Pulmonary artery endothelial cell (primary cell): ENCODE measurements around the gene RPL10A. TPM values are rescaled to one million over a fixed set of nuclear protein-coding genes. Genes with fewer than 3 reads are reported as not detected.

Experiments
- DNase-seq: peaks from one replicate; pipeline ENCODE4 v3.0.0-alpha.2; 2011; ENCODE audit warnings: low read depth, low spot score
- total RNA-seq: library from RNA; depleted of rRNA; stranded (reverse); fragments of >200 nt; gene quantifications from 2 replicates; pipeline ENCODE4 v1.2.3, GENCODE V29; 2014

Gene RPL10A
- total RNA-seq, 1 donor from 2014 or later: 2,048 TPM

DNA sequence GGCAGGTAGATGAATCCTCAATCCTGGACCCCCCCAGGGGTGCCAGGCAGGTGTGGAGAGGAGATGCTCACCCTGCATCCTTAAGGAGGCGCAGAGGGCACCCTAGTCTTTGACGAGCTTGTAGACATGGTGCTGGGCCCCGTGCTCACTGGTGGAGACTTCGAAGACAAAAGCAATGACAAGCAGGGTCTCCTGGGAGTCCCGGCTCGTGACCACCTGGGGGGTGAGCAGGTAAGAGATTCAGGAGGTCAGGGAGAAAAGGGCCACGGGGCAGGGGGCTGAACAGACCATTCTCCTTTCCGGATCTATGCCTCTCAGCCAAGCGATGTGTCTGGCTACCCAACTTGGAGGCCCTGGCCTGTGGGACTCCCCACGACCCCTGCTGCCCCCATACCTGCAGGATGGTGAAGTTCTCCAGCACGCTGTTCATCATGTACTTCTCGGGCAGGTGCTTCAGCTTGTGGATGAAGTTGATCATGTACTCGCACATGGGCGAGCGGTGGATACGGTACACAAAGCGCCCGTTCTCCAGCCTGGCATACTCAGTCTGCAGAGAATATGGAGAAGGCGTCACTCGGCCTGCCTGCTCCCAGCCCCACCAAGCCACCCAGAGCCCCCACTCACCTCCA is 6.9 kb downstream of the RPL10A start:
- DNase-seq: no peak

DNA sequence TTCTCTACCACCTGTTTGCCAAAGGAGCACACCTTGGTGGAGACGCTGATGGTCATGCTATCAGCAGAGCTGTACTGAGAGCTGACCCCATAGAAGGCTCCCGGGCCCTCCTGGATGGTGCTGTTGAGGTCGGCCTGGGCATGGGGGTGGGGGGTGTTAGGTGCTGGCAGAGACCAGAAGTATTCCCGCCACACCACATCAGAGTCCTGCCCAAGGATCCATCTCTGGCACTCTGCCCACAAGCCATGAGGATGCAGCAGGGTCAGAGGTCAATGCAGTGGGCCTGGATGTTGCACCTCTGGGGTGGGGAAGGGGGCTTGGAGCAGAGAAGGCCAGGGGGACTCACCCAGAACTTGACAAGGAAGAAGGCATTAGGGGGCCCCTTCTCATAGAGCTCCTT is 7.4 kb downstream of the RPL10A start:
- DNase-seq: no peak

- no peak for DNase-seq
Observed at GRCh38 chr6:35476004-35476403, 7.8 kb downstream of the RPL10A start.

DNA sequence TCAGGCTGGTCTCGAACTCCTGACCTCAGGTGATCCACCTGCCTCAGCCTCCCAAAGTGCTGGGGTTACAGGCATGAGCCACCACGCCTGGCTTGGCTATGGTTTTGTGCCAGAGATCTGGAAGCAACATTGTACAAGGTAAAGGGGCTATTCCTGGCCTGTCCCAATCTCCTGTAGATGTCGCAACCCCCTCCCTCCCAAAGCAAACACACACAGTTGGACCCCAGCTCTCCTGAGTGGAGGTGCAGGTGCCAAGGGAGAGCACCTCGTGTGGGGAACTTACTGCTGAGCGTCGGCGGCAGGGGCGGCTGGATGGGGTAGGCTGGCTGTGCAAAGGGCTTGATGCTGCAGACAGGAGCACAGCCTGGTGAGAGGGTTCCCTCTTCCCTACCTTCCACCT is 8.8 kb downstream of the RPL10A start:
- no peak for DNase-seq

- no peak for DNase-seq
Observed at GRCh38 chr6:35477551-35478179, 9.5 kb downstream of the RPL10A start.

GRCh38 chr6:35478259-35478658 is 10.1 kb downstream of the RPL10A start:
- DNase-seq: no peak

DNA sequence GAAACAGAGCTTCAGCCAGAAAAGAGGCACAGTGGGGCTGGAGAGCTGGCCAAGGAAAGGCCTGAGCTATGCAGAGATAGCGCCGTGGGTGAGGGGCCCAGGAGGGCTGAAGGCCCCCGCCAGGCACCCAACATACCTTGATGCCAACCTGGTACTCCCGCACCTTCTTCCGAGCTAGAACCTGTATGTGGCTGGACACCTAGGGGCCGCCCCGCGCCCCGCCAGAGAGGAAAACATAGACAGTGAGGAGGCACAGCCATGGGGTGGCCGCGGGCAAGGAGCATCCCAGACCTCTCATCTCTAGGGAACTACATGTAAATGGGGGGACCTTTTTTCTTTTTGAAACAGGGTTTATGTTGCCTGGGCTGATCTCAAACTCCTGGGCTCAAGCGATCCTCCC is 12.0 kb downstream of the RPL10A start:
- DNase-seq: no peak

DNA sequence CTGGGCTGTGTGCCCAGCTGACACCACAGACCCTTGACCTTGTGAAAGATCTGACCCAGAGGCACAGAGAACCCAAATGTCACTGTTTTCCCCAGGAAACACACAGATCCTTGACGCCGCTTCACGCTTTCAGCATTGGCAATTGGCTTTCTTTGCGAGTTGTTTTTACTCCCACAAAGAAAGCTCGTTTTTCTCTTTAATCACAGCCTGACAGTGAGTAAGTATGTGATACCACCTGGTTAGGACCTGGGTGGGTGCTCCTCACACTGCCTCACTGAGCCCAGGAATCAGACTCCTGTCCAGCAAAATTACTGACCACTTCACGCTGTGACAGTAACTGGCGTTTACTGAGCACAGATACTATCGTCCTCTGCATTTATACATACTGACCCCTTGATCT is 13.0 kb downstream of the RPL10A start:
- DNase-seq: no peak

DNA sequence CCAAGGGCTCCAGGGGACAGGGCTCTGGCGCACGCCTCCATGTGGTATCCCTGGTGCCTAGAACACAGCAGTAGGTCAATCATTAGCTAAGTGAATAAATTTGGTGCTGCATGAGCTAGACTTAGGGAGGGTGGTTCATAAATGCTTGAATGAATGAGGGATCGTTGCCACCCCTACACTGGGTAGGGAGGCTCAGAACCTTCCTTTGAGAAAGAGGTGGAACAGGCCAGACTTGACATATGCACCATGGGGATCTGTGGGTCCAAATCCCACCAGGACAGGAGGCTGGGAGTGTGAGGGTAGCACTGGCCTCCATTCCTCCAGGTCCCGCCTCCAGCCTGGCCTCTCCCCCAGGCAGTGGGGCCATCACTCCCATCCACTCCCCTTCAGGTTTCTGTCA is 14.9 kb downstream of the RPL10A start:
- DNase-seq: no peak

GRCh38 chr6:35483490-35483889 is 15.3 kb downstream of the RPL10A start:
- DNase-seq: no peak

- DNase-seq: no peak
Observed at GRCh38 chr6:35483893-35484645, 15.9 kb downstream of the RPL10A start.

DNA sequence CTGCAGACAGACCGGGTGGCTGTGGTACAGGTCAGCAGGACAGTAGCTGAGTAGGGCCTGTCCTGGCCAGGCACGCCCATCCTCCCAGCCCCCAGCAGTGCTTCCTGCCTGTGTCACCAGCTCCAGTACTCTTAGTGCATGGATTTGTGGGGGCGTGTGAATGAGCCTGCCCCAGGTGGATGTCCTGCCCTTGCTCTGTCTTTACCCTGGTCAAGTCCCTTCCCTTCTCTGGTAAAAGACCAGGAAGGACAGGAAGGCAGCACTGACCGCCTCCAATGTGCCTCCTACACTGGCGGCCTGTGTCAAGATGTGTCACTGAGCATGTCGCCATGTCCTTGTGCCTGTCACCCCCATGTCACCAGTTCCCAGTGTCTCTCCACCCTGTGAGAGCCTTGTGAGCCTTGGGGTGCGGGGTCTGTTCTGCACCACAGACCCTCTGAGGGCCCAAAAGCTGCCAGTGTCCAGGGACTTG is 16.8 kb downstream of the RPL10A start:
- DNase-seq: no peak

GRCh38 chr6:35485402-35485877 is 17.2 kb downstream of the RPL10A start:
- DNase-seq: no peak

DNA sequence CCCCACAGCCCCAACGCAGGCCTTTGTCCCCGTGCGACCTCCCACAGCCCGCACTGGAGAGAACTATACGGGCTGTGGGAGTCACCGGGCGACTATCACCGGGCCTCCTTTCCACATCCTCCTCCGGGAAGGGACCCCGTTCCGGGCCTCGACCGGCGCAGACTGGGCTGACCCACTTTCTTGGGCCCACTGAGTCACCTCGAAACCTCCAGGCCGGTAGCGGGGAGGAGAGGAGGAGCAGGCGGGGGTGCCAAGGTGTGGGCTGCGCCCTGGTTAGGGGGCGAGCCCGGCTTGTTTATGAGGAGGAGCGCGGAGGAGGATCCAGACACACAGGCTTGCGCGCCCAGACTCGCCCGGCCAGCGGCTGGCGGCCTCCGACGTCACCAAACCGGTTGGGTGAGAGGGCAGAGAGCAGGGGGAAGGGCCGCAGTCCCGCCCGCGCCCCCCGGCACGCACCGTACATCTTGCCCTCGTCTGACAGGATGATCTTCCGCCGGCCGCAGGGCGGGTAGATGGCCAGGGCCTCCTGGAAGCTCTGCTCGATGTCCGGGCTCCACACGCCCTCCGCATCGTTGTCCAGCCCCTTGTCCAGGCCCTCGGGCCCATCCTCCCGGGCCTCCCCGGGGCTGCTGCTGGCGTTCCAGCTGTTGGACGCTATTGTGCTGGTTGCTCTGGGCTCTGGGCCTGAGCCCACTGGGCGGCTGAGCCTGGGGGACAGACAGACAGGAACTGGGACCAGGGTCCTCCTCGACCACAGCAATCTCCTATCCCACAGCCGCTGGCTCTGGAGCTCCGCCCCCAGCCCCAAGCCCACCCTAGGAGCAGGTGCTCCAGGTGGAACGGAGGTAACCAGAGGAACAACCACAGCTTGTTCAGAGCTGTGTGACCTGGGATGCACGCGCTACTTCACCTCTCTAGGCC is 18.1 kb downstream of the RPL10A start:
- DNase-seq: no peak

- no peak for DNase-seq
Observed at GRCh38 chr6:35487658-35488516, 19.7 kb downstream of the RPL10A start.

DNA sequence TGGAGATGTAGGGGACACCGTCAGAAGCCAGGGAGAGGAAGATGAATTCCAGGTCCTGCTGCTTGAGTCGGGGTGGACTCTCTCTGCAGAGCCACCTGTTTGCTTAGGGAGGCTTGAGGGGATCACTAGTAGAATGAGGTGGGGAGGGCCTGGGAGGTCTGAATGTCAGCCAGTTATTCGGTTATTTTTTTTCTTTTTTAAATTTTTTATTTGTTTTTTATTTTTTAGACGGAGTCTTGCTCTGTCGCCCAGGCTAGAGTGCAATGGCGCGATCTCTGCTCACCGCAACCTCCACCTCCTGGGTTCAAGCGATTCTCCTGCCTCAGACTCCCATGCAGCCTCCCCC is 20.3 kb downstream of the RPL10A start:
- DNase-seq: no peak

- DNase-seq: no peak
Observed at GRCh38 chr6:35489066-35489465, 20.9 kb downstream of the RPL10A start.

DNA sequence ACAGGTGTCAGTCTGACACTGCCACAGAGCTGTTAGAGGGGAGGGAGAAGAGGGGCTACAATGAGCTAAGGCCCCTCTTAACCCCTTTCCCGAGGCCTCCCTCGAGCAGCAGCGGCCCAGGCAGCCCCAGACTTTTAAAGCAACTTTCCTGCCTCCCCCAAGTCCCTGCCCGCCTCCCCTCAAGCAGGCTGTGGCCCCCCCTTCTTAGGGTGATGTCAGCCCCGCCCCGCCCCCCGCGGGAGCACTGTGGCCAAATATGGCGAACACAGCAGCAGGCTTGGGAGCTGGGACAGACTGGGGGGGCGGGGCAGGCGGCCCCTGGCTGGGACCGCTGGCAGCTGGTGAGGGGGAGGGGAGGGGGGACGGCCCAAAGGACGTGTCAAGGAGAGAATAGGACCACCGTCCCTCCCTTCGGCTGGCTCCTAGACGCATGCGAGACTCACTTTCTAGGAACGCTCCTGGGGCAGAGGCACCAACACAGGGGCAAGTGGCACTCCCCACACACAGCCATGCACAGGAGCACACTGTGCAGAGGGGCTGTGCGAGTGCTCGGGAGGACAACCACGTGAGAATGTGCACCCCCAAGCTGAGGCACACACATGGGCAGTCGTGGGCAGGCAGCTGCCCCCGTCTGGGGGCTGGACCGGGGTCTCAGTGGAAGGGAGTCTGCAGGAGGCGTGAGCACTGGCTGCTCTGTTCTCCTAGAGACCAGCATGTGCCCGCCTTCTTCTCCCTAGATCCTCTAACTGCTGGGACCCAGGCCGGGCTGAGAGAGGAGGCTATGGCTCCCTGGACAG is 22.0 kb downstream of the RPL10A start:
- no peak for DNase-seq

GRCh38 chr6:35490821-35491557 is 22.8 kb downstream of the RPL10A start:
- DNase-seq: no peak
